K562 (cell line): Measurements from ENCODE around the gene MATN1. TPM values are rescaled to one million over a fixed set of nuclear protein-coding genes. Genes with fewer than 3 reads are reported as not detected.
A peak's percentile ranks its signal among the peaks of the same experiment; 100 is the strongest.

Experiments used
- CEBPB ChIP-seq: fragments of 450-650 bp; IDR thresholded peaks from 2 replicates; pipeline ENCODE4 v1.6.1; 2016; ENCODE audit warnings: missing genetic modification characterization, missing compliant biosample characterization
- DMBX1 ChIP-seq: fragments of 250-450 bp; sonication (Bioruptor Pico); IDR thresholded peaks from 2 replicates; pipeline ENCODE4 v1.8.0; 2022; ENCODE audit warnings: inconsistent platforms, mild to moderate bottlenecking, moderate library complexity, borderline replicate concordance
- ELF1 ChIP-seq: fragments of 200-800 bp; sonication (Bioruptor generic); IDR thresholded peaks from 2 replicates; pipeline ENCODE4 v1.6.1; 2016; ENCODE audit warnings: missing genetic modification characterization, missing compliant biosample characterization
- ESRRB ChIP-seq: fragments of 250-450 bp; sonication (Bioruptor Pico); IDR thresholded peaks from 2 replicates; pipeline ENCODE4 v1.5.0; 2020; ENCODE audit warnings: mild to moderate bottlenecking, moderate library complexity, borderline replicate concordance
- GATA2 ChIP-seq: sonication (generic); formaldehyde crosslinking; IDR thresholded peaks from 2 replicates; pipeline ENCODE4 v1.4.0; 2020; ENCODE audit warnings: mild to moderate bottlenecking, missing genetic modification reagents
- HDAC2 ChIP-seq: fragments of 450-650 bp; IDR thresholded peaks from 2 replicates; pipeline ENCODE4 v1.6.1; 2016; ENCODE audit warnings: mild to moderate bottlenecking
- HMG20B ChIP-seq: fragments of 250-450 bp; sonication (Bioruptor Pico); IDR thresholded peaks from 2 replicates; pipeline ENCODE4 v1.5.0; 2021; ENCODE audit warnings: mild to moderate bottlenecking
- IRF2 ChIP-seq: sonication (generic); formaldehyde crosslinking; IDR thresholded peaks from 2 replicates; pipeline ENCODE4 v1.8.1; 2022; ENCODE audit warnings: mild to moderate bottlenecking, missing genetic modification reagents
- KDM2B ChIP-seq: fragments of 250-450 bp; sonication (Bioruptor Pico); IDR thresholded peaks from 2 replicates; pipeline ENCODE4 v1.8.0; 2021; ENCODE audit warnings: mild to moderate bottlenecking, moderate library complexity
- NELFE ChIP-seq: IDR thresholded peaks from 2 replicates; pipeline ENCODE4 v1.6.1; 2011; ENCODE audit warnings: mild to moderate bottlenecking; ENCODE audit not compliant: insufficient read depth, insufficient read length
- NR2C2 ChIP-seq, 2 experiments: fragments of 200-800 bp in 1 of 2; sonication (Bioruptor generic) in 1 of 2; sonication (generic) in 1 of 2; formaldehyde crosslinking in 1 of 2; IDR thresholded peaks; 2 replicates each; pipeline versions ENCODE4 v1.6.1 to v1.8.0; 2016 to 2022; ENCODE audit warnings: mild to moderate bottlenecking in 1 of 2, missing compliant biosample characterization in 1 of 2, missing genetic modification characterization in 1 of 2, missing genetic modification reagents in 1 of 2
- RBM25 ChIP-seq: fragments of 200-400 bp; formaldehyde crosslinking; IDR thresholded peaks from 2 replicates; pipeline ENCODE4 v1.6.1; 2018; ENCODE audit warnings: low read length, low read depth, moderate library complexity; ENCODE audit not compliant: severe bottlenecking
- SOX6 ChIP-seq: fragments of 450-650 bp; IDR thresholded peaks from 2 replicates; pipeline ENCODE4 v1.6.1; 2014; ENCODE audit warnings: mild to moderate bottlenecking
- SREBF2 ChIP-seq: sonication (generic); formaldehyde crosslinking; IDR thresholded peaks from 2 replicates; pipeline ENCODE4 v1.4.0; 2020; ENCODE audit warnings: mild to moderate bottlenecking, missing genetic modification reagents
- ZNF124 ChIP-seq: sonication (generic); formaldehyde crosslinking; IDR thresholded peaks from 2 replicates; pipeline ENCODE4 v1.8.1; 2022; ENCODE audit warnings: missing genetic modification reagents
- polyA plus RNA-seq, 8 experiments: library from polyadenylated mRNA; depleted of rRNA in 4 of 8; stranded (reverse) in 5 of 8; unstranded in 3 of 8; fragments of >200 nt; fragmentation: Nextera tagmentation in 2 of 8; fragmentation: Illumina TruSeq in 1 of 8; extraction: Ambion mirVana in 2 of 8; extraction: Trizol in 1 of 8; gene quantifications; 2 replicates each; pipeline versions ENCODE4 v1.2.1 to v1.2.3, GENCODE V29; 2011 to 2014; ENCODE audit warnings: inconsistent platforms in 1 of 8, missing spikeins in 1 of 8
- total RNA-seq, 7 experiments: library from RNA; depleted of rRNA in 6 of 7; stranded (reverse); fragments of >200 nt in 6 of 7; fragmentation: Illumina TruSeq in 2 of 7; extraction: Trizol in 2 of 7; gene quantifications; 2 replicates each; pipeline versions ENCODE4 v1.2.1 to v1.2.3, GENCODE V29; 2011 to 2021; ENCODE audit warnings: low replicate concordance in 1 of 7
- TF ChIP-seq, protein P1 (sequence below): fragments of 200-400 bp; formaldehyde crosslinking; IDR thresholded peaks from 2 replicates; pipeline ENCODE4 v1.6.1; 2017; ENCODE audit warnings: mild to moderate bottlenecking, low read depth, low read length, moderate library complexity
- TF ChIP-seq, protein P2 (sequence below): sonication (generic); formaldehyde crosslinking; IDR thresholded peaks from 2 replicates; pipeline ENCODE4 v1.5.0; 2020; ENCODE audit warnings: missing genetic modification reagents
- TF ChIP-seq, protein P3 (sequence below): fragments of 150-350 bp; IDR thresholded peaks from 2 replicates; pipeline ENCODE4 v1.6.1; 2014; ENCODE audit warnings: low read depth, mild to moderate bottlenecking, low read length, borderline replicate concordance
- TF ChIP-seq, protein P4 (sequence below): sonication (generic); formaldehyde crosslinking; IDR thresholded peaks from 2 replicates; pipeline ENCODE4 v1.8.1; 2023; ENCODE audit warnings: mild to moderate bottlenecking, missing genetic modification reagents
- TF ChIP-seq, protein P5 (sequence below): fragments of 250-450 bp; sonication (Bioruptor Pico); IDR thresholded peaks from 2 replicates; pipeline ENCODE4 v1.9.0; 2021; ENCODE audit warnings: mild to moderate bottlenecking

The MATN1 gene
- total and polyA plus RNA-seq, 9 of the 15 experiments (the other 6 are each of a cell fraction or from before 2014, with no cell fraction given) = 0.10 to 2.3 (median 1.2) TPM

DNA sequence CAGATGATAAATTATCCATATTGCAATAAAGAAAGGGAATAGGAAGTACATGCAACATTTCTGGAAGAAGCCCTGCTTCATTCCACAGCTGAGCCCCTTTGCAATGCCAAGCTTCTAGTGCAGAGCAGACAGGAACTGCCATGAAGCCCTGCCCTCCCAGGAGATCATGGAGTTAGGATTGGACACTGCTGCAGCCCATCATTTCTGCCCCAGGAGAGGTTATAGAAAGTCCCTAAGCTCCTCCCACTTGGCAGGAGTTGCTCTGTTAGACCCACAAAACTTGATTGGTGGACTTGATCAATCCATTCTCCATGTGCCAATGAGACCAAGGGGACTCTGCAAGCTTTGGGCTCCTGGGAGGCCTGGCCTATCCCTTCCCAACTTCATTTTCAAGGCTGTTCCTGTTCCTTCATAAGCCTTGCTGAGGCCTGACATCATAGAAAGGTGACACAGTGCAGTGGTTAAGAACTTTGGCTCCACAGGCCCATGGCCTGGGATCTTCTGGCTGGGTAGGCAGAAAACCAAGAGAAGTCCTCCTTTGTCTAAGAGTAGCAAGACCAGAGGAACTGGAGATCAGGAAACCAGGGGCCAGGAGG is 35.5 kb upstream of the MATN1 start (continued):
- no peak for TF ChIP-seq GATA2 (CRISPR knock-in tag)
- TF ChIP-seq, protein P1, sequence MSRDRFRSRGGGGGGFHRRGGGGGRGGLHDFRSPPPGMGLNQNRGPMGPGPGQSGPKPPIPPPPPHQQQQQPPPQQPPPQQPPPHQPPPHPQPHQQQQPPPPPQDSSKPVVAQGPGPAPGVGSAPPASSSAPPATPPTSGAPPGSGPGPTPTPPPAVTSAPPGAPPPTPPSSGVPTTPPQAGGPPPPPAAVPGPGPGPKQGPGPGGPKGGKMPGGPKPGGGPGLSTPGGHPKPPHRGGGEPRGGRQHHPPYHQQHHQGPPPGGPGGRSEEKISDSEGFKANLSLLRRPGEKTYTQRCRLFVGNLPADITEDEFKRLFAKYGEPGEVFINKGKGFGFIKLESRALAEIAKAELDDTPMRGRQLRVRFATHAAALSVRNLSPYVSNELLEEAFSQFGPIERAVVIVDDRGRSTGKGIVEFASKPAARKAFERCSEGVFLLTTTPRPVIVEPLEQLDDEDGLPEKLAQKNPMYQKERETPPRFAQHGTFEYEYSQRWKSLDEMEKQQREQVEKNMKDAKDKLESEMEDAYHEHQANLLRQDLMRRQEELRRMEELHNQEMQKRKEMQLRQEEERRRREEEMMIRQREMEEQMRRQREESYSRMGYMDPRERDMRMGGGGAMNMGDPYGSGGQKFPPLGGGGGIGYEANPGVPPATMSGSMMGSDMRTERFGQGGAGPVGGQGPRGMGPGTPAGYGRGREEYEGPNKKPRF = no peak
- TF ChIP-seq NR2C2 (CRISPR knock-in tag; IDR thresholded peaks at IDR 0.05) = no peak
- 0 out of 2 replicates have a peak, but pooled peaks have one; percentile 23 for TF ChIP-seq NR2C2 (tag; IDR thresholded peaks at IDR 0.05)
- no peak for TF ChIP-seq ESRRB (CRISPR knock-in tag)
- TF ChIP-seq, protein P2, sequence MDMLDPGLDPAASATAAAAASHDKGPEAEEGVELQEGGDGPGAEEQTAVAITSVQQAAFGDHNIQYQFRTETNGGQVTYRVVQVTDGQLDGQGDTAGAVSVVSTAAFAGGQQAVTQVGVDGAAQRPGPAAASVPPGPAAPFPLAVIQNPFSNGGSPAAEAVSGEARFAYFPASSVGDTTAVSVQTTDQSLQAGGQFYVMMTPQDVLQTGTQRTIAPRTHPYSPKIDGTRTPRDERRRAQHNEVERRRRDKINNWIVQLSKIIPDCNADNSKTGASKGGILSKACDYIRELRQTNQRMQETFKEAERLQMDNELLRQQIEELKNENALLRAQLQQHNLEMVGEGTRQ (CRISPR knock-in tag) = no peak
- TF ChIP-seq SOX6 = no peak
- TF ChIP-seq ELF1 (tag) = no peak
- TF ChIP-seq, protein P3, sequence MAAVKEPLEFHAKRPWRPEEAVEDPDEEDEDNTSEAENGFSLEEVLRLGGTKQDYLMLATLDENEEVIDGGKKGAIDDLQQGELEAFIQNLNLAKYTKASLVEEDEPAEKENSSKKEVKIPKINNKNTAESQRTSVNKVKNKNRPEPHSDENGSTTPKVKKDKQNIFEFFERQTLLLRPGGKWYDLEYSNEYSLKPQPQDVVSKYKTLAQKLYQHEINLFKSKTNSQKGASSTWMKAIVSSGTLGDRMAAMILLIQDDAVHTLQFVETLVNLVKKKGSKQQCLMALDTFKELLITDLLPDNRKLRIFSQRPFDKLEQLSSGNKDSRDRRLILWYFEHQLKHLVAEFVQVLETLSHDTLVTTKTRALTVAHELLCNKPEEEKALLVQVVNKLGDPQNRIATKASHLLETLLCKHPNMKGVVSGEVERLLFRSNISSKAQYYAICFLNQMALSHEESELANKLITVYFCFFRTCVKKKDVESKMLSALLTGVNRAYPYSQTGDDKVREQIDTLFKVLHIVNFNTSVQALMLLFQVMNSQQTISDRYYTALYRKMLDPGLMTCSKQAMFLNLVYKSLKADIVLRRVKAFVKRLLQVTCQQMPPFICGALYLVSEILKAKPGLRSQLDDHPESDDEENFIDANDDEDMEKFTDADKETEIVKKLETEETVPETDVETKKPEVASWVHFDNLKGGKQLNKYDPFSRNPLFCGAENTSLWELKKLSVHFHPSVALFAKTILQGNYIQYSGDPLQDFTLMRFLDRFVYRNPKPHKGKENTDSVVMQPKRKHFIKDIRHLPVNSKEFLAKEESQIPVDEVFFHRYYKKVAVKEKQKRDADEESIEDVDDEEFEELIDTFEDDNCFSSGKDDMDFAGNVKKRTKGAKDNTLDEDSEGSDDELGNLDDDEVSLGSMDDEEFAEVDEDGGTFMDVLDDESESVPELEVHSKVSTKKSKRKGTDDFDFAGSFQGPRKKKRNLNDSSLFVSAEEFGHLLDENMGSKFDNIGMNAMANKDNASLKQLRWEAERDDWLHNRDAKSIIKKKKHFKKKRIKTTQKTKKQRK = no peak
- TF ChIP-seq DMBX1 (CRISPR knock-in tag) = peak; percentile 81
- no peak for TF ChIP-seq CEBPB (tag)
- no peak for TF ChIP-seq SREBF2 (CRISPR knock-in tag)
- TF ChIP-seq HMG20B (CRISPR knock-in tag) = no peak
- TF ChIP-seq, protein P4, sequence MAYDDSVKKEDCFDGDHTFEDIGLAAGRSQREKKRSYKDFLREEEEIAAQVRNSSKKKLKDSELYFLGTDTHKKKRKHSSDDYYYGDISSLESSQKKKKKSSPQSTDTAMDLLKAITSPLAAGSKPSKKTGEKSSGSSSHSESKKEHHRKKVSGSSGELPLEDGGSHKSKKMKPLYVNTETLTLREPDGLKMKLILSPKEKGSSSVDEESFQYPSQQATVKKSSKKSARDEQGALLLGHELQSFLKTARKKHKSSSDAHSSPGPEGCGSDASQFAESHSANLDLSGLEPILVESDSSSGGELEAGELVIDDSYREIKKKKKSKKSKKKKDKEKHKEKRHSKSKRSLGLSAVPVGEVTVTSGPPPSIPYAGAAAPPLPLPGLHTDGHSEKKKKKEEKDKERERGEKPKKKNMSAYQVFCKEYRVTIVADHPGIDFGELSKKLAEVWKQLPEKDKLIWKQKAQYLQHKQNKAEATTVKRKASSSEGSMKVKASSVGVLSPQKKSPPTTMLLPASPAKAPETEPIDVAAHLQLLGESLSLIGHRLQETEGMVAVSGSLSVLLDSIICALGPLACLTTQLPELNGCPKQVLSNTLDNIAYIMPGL (CRISPR knock-in tag) = 0 out of 2 replicates have a peak, but pooled peaks have one; percentile 34
- TF ChIP-seq, protein P5, sequence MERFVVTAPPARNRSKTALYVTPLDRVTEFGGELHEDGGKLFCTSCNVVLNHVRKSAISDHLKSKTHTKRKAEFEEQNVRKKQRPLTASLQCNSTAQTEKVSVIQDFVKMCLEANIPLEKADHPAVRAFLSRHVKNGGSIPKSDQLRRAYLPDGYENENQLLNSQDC (CRISPR knock-in tag) = no peak
- TF ChIP-seq RBM25 = peak; percentile 79
- no peak for TF ChIP-seq ZNF124 (CRISPR knock-in tag)
- no peak for TF ChIP-seq NELFE
- TF ChIP-seq KDM2B (CRISPR knock-in tag) = no peak
- no peak for TF ChIP-seq HDAC2
- no peak for TF ChIP-seq IRF2
